NCI-H2196 treated with DMSO at 0.1 percent for 48 hours (cell line): ENCODE measurements around the gene PXDN.
"Not testable (repeated sequence)": the region's sequence is repeated elsewhere in the genome, so short reads cannot be mapped to it uniquely, and the experiment has no call there.

Experiments used
- DNase-seq: peaks from one replicate; lab custom pipeline; 2025; ENCODE audit not compliant: unreplicated experiment; lab: John Stamatoyannopoulos, UW

The PXDN gene

GRCh38 chr2:1727796-1728474, 16.4 kb downstream of the PXDN start:
- DNase-seq: no peak

DNA sequence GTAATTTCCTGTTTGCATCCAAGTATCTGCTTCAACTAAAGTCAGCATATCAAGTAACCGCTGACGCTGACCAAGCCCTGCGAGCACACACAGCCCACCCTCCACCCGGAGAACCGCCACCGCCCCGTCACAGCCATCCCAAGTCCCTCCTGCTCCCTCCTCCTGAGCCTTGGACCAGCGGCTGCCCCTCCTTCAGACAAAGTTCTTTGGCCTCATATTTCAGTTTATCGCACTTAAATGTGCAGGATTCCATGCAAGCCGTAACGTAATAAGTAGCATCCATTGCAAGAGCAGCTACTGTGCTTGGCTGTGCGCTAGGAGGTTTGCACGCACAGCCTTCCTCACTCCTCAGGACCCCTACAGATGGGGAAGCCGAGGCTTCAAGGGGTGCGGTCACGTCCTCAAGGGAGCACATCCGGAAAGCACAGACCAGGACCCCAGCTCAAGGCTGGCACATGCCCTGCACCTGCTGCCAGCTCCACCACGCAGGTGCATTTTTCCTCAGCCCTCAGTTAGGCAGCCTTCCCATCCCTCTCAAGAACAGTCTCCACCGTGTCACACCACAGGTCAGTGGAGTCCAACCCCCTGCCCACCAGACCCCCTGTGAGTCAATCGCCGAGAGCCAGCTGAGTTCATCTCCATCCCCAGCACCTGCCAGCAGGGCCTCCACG, 17.1 kb downstream of the PXDN start:
- no peak for DNase-seq

DNA sequence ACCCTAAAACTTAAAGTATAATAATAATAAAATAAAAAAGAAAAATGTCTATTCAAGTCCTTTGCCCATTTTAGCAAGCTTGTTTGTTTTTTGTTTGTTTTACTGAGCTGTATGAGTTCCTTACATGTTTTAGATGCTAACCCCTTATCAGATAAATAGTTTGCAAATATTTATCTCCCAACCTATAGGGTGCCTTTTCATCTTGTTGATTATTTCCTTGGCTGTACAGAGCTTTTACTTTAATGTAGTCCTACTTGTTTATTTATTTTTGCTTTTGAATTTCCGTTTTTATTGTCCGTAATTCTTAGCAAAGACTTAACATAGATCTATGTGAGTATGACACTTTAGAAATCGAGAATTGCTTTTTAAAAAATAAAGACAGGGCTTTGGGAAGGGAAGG, 17.8 kb downstream of the PXDN start:
- DNase-seq: no peak

- not testable (repeated sequence) for DNase-seq
These were observed 20.0 kb downstream of the PXDN start for GRCh38 chr2:1724351-1724750.

GRCh38 chr2:1723397-1724042, 20.8 kb downstream of the PXDN start:
- no peak for DNase-seq

- DNase-seq: no peak
These were observed 21.6 kb downstream of the PXDN start for GRCh38 chr2:1722692-1723091.

- DNase-seq: no peak
These were observed 22.3 kb downstream of the PXDN start for GRCh38 chr2:1721706-1722646.

GRCh38 chr2:1718339-1719220, 25.7 kb downstream of the PXDN start:
- DNase-seq: no peak

- DNase-seq: no peak
These were observed 27.2 kb downstream of the PXDN start for GRCh38 chr2:1717113-1717512.

DNA sequence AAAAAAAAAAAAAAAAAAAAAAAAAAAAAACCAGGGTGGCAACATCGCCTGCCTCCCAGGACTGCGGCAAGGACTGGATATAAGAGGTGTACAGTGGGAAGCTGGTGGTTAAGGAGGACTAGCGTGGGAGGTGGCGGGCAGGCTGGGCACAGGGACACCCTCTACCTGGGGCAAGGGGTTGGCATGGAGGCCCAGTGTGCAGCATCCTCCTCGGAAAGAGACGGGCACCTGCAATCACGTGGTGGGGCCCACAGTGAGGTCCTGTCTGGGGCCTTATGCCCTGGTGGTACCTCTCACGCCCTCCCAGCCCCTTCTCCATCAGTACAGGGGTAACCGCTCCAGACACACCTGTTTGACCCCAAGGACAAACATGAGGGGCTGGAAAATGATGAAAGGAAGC, 27.9 kb downstream of the PXDN start:
- DNase-seq: no peak

- not testable (repeated sequence) for DNase-seq
These were observed 28.4 kb downstream of the PXDN start for GRCh38 chr2:1716014-1716305.

DNA sequence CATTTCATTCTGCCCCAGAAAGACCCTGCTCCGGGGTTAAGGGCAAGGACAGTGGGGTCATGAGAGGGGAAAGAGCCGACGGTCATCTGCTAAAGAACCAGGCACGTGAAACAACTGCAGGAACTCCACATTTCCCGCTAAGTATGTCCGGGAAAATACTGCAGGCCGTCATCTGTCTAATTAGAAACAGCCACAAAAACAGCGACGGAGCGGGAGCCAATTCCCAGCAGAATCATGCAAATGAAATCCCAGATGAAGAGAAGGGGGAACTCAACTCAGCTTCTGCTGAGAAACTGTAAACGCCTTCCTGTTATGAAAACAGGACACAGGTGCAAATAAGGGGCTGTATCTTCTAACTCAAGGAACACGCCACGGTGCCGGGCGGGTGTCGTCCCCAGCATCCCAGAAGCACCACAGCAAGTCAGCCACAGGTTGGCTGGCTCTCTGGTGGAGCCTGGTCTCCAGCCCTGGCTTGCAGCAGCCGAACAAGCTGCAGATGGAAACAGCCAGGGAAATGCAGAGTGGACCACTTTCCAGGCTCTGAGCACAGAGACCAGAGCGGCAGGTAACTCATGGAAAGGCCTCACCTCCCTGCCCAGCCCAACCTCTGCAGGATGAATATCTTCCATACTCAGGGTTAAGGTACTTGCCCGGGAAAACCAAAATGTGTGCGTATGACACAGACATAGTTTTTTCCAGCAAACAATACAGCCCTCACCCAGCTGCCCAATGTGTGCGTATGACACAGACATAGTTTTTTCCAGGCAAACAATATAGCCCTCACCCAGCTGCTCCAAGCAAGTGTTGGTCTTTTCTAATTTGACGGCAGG, 28.9 kb downstream of the PXDN start:
- no peak for DNase-seq

GRCh38 chr2:1714291-1715064, 29.8 kb downstream of the PXDN start:
- DNase-seq: no peak

GRCh38 chr2:1713839-1714236, 30.5 kb downstream of the PXDN start:
- no peak for DNase-seq

DNA sequence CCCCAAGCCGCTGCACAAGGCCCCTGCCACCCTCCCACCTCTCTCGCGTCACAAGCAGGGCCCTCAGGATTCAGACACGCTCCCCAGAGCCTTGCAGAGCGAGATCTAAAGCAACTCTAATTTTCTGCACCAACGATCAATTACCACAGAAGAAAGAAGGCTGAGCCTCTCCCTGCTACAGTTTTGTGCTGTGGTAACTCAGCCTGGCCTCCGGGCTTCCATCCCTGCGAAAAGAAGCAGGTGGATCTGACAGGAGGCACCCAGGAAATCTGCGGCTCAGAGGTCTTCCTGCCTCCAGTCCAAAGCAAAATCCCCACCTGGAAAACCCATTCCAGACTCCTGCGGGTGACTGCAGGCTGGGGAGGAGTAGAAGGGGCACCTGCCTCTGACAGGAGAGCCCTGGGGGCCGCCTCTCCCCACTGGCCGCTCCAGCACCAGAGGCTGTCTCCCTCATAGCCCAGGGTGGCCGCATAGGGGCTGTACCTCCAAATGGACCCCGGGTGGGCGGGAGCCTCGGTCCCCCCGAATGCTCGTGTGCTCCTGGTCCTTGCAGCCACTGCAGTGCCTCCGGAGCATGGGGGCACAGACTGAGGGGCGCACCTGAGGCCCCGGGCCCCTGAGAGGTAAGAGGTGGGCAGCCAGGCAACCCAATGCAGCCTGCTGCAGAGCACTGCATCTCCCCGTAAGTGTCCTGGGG, 31.0 kb downstream of the PXDN start:
- DNase-seq: no peak

GRCh38 chr2:1709946-1710560, 34.3 kb downstream of the PXDN start:
- DNase-seq: no peak

DNA sequence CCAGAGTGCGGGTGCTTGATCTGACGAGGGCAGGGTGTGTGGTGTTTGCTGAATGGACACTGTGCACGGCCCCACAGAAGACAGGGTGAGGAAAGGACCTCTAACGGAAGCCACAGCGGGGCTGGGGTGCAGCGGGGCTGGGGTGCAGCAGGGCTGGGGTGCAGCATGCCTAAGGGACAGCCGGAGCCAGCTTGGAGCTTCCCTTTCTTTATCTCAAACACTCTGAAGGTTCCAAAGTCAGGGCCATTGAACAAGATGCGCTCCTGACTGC, 35.0 kb downstream of the PXDN start:
- DNase-seq: no peak
